Measurements from ENCODE around the gene OR2G6.
"Not testable (repeated sequence)": the region's sequence is repeated elsewhere in the genome, so short reads cannot be mapped to it uniquely, and the experiment has no call there.

OR2G6 gene

GRCh38 chr1:248507773-248508172 lies at the start of gene OR2G6:
OR2G6 (plus strand) TSS chr1:248508073; CDS start chr1:248521647, 13,574 bp downstream.
- DNase-seq = not testable (repeated sequence)

GRCh38 chr1:248459117-248459516 lies 48.8 kb upstream of the OR2G6 start:
- not testable (repeated sequence) for DNase-seq

- DNase-seq = no peak
Measured at GRCh38 chr1:248471154-248471553, 36.7 kb upstream of the OR2G6 start.

- DNase-seq = not testable (repeated sequence)
Measured at GRCh38 chr1:248472111-248472510, 35.8 kb upstream of the OR2G6 start.

- DNase-seq = not testable (repeated sequence)
Measured at GRCh38 chr1:248473051-248473450, 34.8 kb upstream of the OR2G6 start, which contains the start of gene OR2T3. OR2T3 (plus strand) TSS chr1:248473351; CDS start chr1:248473351, 0 bp downstream.

- not testable (repeated sequence) for DNase-seq
Measured at GRCh38 chr1:248475660-248476059, 32.2 kb upstream of the OR2G6 start.

- DNase-seq = not testable (repeated sequence)
Measured at GRCh38 chr1:248481686-248482579, 25.9 kb upstream of the OR2G6 start.

- DNase-seq = not testable (repeated sequence)
Measured at GRCh38 chr1:248488289-248488688, 19.6 kb upstream of the OR2G6 start, which contains the start of gene OR2T5. OR2T5 (plus strand) TSS chr1:248488589; CDS start chr1:248488589, 0 bp downstream.

- DNase-seq = not testable (repeated sequence)
Measured at GRCh38 chr1:248496661-248497060, 11.2 kb upstream of the OR2G6 start.

- DNase-seq = not testable (repeated sequence)
Measured at GRCh38 chr1:248500305-248501035, 7.4 kb upstream of the OR2G6 start.

GRCh38 chr1:248510217-248510616 lies 2.3 kb downstream of the OR2G6 start:
- DNase-seq = not testable (repeated sequence)

- DNase-seq = no peak
Measured at GRCh38 chr1:248521856-248522255, 14.0 kb downstream of the OR2G6 start.

GRCh38 chr1:248537449-248537848 lies 29.6 kb downstream of the OR2G6 start:
- not testable (repeated sequence) for DNase-seq

GRCh38 chr1:248547383-248547782 lies 39.5 kb downstream of the OR2G6 start:
- not testable (repeated sequence) for DNase-seq

- DNase-seq = not testable (repeated sequence)
Measured at GRCh38 chr1:248551027-248551426, 43.2 kb downstream of the OR2G6 start.

- not testable (repeated sequence) for DNase-seq
Measured at GRCh38 chr1:248562672-248563071, 54.8 kb downstream of the OR2G6 start, which contains the start of gene OR2T29. OR2T29 (minus strand) TSS chr1:248562772; CDS start chr1:248559491, 3,281 bp downstream.

GRCh38 chr1:248565530-248566373 lies 57.9 kb downstream of the OR2G6 start:
- DNase-seq = not testable (repeated sequence)

- not testable (repeated sequence) for DNase-seq
Measured at GRCh38 chr1:248569049-248569448, 61.2 kb downstream of the OR2G6 start.

- not testable (repeated sequence) for DNase-seq
Measured at GRCh38 chr1:248570811-248571210, 62.9 kb downstream of the OR2G6 start.

GRCh38 chr1:248572049-248572448 lies 64.2 kb downstream of the OR2G6 start:
- not testable (repeated sequence) for DNase-seq

GRCh38 chr1:248573856-248574255 lies 66.0 kb downstream of the OR2G6 start:
- DNase-seq = not testable (repeated sequence)

GRCh38 chr1:248574657-248575056 lies 66.8 kb downstream of the OR2G6 start, which contains the start of gene OR2T34:
OR2T34 (minus strand) TSS chr1:248574757; CDS start chr1:248574757, 0 bp downstream.
- not testable (repeated sequence) for DNase-seq

Data from NCI-H1048 (cell line).